LNCaP clone FGC (cell line): ENCODE results near the gene KPNA6.
"Not testable (repeated sequence)": the region's sequence is repeated elsewhere in the genome, so short reads cannot be mapped to it uniquely, and the experiment has no call there.

Experiments
- DNase-seq: peaks from one replicate; pipeline ENCODE4 v3.0.0-alpha.2; 2011; ENCODE audit warnings: low read depth
- H3K4me3 ChIP-seq: 2 replicates; pipeline ENCODE4 v1.5.1; 2011; ENCODE audit warnings: mild to moderate bottlenecking, low read depth, low read length, control low read depth
- TF ChIP-seq, protein P1 (sequence below): IDR thresholded peaks from 2 replicates; pipeline ENCODE4 v1.5.1; 2012; ENCODE audit warnings: mild to moderate bottlenecking; ENCODE audit not compliant: control insufficient read depth, insufficient read depth; ENCODE audit errors: extremely low read depth

The KPNA6 gene

DNA sequence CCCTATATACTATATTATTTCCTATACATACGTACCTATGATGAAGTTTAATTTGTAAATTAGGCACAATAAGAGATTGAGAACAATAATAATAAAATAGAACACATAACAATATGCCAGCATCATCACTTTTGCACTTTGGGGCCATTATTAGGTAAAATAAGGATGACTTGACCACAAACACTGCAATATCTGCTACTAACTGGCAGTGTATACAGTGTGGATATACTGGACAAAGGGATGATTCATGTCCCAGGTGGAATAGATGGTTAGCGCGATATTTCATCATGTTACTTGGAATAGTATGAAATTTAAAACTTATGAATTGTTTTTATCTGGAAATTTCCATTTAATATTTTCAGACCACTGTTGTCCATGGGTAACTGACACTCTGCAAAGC is 36.2 kb downstream of the KPNA6 start:
- TF ChIP-seq, protein P1, sequence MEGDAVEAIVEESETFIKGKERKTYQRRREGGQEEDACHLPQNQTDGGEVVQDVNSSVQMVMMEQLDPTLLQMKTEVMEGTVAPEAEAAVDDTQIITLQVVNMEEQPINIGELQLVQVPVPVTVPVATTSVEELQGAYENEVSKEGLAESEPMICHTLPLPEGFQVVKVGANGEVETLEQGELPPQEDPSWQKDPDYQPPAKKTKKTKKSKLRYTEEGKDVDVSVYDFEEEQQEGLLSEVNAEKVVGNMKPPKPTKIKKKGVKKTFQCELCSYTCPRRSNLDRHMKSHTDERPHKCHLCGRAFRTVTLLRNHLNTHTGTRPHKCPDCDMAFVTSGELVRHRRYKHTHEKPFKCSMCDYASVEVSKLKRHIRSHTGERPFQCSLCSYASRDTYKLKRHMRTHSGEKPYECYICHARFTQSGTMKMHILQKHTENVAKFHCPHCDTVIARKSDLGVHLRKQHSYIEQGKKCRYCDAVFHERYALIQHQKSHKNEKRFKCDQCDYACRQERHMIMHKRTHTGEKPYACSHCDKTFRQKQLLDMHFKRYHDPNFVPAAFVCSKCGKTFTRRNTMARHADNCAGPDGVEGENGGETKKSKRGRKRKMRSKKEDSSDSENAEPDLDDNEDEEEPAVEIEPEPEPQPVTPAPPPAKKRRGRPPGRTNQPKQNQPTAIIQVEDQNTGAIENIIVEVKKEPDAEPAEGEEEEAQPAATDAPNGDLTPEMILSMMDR, result no peak
- H3K4me3 ChIP-seq, result no peak overlapping the region
- no peak for DNase-seq

DNA sequence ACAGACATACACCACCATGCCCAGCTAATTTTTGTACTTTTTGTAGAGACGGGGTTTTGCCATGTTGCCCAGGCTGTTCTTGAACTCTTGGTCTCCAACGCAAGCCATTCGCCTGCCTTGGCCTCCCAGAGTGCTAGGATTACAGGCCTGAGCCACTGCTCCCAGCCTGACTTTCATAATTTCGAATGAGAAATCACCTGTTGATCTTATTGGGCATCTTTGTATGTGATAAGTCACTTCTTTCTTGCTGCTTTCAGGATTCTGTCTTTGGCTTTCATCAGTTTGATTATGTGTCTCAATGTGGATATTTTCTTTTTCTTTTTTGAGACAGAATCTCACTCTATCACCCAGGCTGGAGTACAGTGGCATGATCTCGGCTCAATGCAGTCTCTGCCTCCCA is 39.9 kb downstream of the KPNA6 start:
- H3K4me3 ChIP-seq, DNase-seq: not testable (repeated sequence)

DNA sequence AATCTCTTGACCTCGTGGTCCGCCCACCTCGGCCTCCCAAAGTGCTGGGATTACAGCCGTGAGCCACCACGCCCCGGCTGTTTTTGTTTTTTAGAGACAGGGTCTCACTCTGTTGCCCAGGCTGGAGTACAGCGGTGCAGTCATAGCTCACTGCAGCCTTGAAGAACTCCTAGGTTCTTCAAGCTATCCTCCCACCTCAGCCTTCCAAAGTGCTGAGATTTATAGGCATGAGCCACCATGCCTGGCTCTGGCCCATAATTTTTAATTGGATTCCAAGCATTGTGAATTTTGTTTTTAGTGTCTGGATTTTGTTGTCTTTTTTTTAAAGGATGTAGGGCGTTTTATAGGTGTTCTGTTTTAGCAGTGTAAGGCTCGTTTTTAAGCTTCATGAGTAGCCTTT is 43.0 kb downstream of the KPNA6 start:
- H3K4me3 ChIP-seq, result no peak overlapping the region
- TF ChIP-seq, protein P1, result no peak
- no peak for DNase-seq

DNA sequence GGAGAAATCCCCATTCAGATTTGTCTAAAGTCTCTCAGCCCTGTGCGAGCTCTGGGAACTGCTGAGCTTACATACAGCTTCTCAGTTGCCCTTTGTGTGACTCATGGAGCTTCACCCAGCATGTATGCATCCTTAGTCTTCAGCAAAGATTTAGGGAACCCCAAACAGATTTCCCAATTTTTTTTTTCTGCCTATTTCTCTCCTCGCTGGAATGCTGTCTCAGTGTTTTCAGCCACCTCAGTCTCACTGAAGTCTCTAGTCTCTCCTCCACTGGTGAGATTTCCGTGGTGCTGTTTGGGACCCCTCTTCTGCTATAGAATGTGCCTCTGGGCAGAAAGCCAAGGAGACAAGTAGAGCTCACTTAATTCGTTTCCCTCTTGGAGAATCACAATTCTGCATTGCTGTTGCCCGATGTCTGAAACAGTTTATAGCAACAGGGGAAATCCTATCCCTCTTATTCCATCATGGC is 43.5 kb downstream of the KPNA6 start:
- no peak overlapping the region for H3K4me3 ChIP-seq
- TF ChIP-seq, protein P1, result no peak
- no peak for DNase-seq

DNA sequence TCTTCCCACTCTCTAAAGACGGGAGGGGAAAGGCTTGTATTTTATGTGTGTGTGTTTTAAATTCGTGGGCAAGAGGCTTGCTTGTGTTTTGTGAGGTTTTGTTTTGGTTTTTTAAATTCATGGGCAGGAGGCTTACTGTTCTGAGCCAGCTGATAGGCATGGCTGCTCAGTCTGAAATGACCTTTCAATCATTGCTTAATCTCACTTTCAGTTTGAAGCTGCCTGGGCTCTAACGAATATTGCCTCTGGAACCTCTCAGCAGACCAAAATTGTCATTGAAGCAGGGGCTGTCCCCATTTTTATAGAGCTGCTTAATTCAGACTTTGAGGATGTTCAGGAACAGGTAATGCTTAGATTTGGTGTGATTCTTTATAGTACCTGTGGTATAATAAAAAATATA is 51.3 kb downstream of the KPNA6 start:
- no peak overlapping the region for H3K4me3 ChIP-seq
- DNase-seq, result no peak
- TF ChIP-seq, protein P1, result no peak

DNA sequence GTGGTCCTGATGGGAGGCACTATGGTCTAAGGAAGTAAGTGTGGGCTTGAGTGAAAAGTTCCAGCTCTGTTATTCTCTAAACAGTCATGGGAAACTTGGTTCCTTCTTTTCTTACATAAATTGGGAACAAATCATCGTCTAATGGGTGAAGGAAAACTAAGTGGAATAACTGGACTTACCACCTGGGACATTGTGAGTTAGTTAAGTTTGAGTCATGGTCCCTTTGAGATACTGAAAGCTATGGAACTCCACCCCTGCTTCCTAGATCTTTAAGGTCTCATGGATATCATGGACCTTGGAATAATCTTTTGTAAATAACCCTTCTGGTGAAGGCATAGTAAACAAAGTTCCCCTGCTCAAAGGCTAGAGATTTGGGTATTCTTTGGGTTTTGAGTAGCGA is 55.5 kb downstream of the KPNA6 start:
- H3K4me3 ChIP-seq, result no peak overlapping the region
- no peak for DNase-seq
- TF ChIP-seq, protein P1, result no peak

DNA sequence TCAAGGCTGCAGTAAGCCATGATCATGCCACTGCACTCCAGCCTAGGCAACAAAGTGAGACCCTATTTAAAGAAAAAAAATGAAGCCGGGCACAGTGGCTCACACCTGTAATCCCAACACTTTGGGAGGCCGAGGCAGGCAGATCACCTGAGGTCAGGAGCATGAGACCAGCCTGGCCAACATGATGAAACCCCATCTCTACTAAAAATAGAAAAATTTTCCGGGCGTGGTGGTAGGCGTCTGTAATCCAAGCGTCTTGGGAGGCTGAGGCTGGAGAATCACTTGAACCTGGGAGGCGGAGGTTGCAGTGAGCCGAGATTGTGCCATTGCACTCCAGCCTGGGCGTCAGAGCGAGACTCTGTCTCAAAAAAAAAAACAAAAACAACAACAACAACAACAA is 57.8 kb downstream of the KPNA6 start:
- DNase-seq, H3K4me3 ChIP-seq: not testable (repeated sequence)

DNA sequence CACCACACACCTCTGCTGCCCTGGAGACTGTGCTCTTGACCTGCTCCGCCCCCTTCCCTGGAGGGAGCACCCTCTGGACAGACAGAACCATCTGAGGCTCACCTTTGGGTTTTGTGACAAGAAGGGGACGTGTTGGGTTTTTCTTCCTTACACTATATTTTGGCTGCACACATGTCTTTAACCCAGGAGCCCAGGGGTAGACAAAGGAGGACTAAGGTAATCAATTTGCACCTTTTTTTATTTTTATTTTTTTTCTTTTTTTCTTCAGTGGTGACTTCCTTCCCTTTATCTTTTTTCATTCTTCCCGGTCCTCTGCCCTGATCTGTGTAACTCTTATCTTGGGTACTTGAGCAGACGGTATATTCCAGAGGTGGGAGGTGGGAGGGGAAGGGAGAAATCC is 63.1 kb downstream of the KPNA6 start:
- TF ChIP-seq, protein P1, result no peak
- no peak overlapping the region for H3K4me3 ChIP-seq
- DNase-seq, result no peak
